GM19372 (cell line): Measurements from ENCODE around the gene TNPO2.
"Not testable (repeated sequence)": the region's sequence is repeated elsewhere in the genome, so short reads cannot be mapped to it uniquely, and the experiment has no call there.

Experiments
- ATAC-seq: cut with Tn5 transposase; IDR thresholded peaks from one replicate; pipeline ENCODE4 v1.9.1; 2021; ENCODE audit warnings: mild to moderate bottlenecking, low read depth, moderate library complexity; ENCODE audit not compliant: unreplicated experiment

TNPO2 gene

GRCh38 chr19:12708641-12709040 lies 15.1 kb downstream of the TNPO2 start:
- ATAC-seq: no peak

DNA sequence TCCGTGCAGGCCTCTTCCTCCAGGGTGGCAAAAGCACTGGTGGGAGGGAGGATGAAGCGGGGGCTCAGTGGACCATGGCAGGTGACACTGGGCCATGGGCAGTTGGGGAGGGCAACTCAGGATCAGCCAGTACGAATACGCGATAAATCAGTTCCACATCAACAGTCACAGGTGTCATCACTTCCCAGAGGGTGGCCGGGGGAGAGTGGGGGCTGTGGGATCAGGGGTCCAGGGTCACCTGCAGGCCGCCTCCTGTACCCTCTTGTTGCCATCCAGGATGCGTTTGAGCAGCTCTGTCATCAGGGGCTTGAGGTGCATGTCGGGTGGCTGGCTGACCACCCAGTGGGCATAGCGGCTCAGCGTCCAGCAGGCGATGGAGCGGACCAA lies 17.4 kb downstream of the TNPO2 start:
- ATAC-seq: no peak

- ATAC-seq: no peak
Observed at GRCh38 chr19:12705654-12706331, 17.9 kb downstream of the TNPO2 start.

- no peak for ATAC-seq
Observed at GRCh38 chr19:12705169-12705568, 18.6 kb downstream of the TNPO2 start.

GRCh38 chr19:12703046-12703445 lies 20.7 kb downstream of the TNPO2 start:
- no peak for ATAC-seq

DNA sequence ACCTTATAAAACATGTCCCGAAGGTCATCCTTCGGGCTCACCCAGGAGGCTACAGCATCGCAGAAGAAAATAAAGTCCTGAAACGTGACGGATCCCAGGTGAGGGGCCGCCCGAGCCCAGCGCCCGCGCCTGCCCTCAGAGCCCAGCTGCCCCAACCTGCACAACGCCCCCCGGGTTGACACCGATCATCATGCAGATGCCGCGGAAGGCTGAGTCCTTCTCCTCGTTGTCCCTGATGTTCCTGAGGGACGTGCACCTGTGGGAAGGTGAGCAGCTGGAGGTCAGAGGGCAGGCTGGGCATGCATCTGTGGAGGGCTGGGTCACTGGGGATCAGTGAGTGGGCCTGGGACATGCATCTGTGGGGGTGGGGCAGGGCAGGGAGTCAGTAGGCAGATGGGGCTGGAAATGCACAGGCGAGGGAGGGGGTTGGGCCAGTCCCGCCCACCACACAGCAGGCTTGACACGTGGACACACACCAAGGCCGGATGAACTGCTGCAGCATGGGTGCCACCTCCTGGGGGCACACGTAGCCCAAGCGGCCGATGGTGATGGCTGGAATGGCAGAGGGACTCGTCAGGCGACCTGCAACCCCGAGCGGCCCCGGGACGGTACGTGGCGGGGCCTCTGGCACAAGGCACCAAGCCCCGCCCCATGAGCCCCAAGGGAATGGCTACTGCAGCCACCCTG lies 22.0 kb downstream of the TNPO2 start:
- no peak for ATAC-seq

DNA sequence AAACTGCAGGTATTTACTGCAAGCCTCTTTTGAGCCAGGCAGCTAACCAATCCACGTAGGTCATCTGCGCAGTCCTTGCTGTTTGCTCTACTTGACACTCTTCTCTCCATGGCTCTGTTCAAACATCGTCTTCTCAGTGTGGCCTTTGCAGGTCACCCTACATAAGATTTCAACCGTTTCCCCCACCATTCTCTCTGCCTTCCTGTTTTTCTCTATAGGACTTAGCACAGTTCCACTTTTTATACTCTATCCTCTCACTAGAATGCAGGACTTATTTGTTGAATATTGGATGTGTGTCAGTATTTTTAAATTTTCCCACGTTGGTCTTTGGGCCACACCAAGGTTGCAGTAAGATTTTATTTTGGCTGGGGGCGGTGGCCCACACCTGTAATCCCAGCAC lies 25.6 kb downstream of the TNPO2 start:
- ATAC-seq: no peak

GRCh38 chr19:12697425-12697824 lies 26.3 kb downstream of the TNPO2 start:
- not testable (repeated sequence) for ATAC-seq

DNA sequence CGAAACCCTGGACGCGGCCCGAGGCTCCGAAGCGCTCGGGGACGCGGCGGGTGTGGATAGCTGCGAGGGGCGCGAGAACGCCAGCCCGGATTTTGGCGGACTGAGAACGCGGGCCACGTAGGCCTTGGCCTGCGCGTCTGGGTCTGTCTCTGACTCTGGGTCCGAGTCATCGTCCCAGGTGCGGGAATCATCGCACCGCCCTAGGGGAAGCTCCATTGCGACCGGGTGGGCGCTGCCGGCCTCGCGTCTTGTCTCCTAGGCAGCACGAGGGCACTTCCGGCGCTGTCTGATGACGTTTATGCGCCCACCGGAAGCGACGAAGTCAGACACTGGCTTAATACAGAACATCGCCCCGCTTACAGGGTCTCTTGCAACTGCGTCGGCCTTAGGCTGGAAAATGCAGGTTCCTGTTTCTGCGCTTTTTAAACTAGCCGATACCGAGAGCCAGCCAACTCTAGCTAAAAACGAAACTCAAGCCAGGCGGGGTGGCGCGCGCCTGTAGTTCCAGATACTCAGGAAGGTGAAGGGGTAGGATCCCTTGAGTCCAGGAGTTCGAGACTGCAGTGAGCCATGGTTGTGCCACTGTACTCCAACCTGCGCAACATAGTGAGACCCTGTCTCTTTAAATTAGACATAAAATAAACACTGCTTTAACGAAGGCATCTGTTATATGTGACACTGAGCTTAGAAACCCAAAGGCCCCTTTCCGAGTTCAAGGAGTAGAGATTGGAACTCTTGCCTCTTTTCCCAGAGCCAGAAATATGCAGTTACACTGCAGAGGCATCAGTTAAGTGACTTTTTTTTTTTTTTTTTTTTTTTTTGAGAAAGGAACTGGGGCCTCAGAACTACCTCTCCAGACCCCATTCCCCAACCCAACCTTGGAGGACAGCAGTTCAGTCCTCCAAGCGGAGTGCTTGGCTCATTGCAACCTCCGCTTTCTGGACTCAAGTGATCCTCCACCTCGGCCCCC lies 27.1 kb downstream of the TNPO2 start, which contains the start of gene FBXW9:
Gene FBXW9 (minus strand): TSS at position 266 of the 970 bp plus-strand sequence. CDS start 50 bp downstream, at position 216.
- ATAC-seq: peak; percentile 83

GRCh38 chr19:12695997-12696365 lies 27.8 kb downstream of the TNPO2 start:
- ATAC-seq: peak; percentile 18

DNA sequence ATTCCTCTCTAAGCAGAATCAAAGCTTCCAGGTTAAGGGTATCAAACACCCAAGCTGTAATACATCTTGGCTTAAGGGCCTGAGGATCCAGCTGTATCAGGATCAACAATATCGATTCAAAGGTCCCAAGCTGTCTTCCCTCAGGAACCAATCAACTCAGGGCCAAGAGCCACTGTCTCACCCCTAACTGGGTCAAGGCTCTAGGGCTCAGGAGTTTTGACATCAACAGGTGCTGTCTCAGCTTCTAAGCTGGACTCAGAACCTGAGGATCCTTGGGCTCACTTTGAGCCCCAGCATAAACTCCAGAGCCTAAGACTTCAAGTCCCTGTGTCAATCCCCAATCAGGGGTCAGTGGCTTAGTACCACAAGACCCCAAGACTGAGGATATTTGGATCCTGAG lies 28.2 kb downstream of the TNPO2 start:
- ATAC-seq: no peak

GRCh38 chr19:12695096-12695495 lies 28.6 kb downstream of the TNPO2 start:
- no peak for ATAC-seq

GRCh38 chr19:12694641-12695040 lies 29.1 kb downstream of the TNPO2 start:
- ATAC-seq: no peak

DNA sequence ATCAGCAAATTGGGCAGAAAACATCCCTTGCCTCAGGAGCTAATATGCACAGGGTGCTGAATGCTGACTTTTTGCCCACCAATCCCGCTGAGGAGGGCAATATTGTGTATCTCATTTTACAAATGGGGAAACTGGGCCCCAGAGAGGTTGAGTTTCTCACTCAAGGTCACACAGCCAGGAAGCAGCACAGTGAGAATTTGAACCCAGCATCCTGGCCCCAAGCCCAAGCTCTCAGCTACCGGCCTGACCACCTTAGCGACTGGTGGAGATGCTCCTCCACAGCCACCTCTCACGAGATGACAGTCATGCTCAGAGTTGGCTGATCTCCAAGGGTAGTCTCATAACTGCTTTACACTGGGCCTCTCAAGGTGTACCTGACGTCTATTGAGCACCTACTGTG lies 30.8 kb downstream of the TNPO2 start:
- no peak for ATAC-seq

GRCh38 chr19:12689581-12690216 lies 34.0 kb downstream of the TNPO2 start:
- no peak for ATAC-seq

GRCh38 chr19:12689012-12689411 lies 34.7 kb downstream of the TNPO2 start:
- ATAC-seq: no peak

DNA sequence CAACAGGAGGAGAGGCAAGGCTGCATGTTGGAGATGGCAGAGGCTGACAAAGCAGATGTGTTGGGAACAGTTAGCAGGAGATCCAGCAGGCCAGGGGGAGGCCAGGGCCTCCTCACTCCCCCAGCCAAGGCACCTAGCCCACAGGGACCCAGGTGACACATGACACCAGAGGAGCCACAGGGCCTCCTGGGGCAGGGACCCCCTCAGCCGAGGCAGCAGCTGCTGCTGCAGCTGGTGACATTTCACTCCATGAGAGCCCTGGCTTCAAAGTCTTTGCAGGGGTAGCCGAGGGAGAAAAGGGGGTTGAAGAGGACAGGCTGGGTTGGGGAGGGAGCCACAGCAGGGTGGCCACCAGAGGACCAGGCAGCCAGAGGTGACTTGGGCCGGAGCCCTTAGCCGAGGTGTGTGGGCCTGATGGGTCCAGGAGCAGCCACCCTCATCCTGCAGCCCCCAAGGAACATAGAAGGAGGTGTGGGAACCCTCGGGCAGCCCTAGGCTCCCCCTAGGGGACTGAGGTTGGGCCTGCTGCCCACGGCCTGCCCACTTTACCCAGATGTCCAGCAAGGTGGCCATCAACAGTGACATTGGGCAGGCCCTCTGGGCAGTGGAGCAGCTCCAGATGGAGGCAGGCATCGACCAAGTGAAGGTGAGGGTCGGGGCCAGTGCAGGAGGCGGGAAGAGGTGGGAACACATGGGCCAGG lies 36.1 kb downstream of the TNPO2 start, which contains the start of gene GNG14:
Gene GNG14 (plus strand): TSS at position 503 of the 701 bp plus-strand sequence. CDS start 51 bp downstream, at position 554.
- ATAC-seq: no peak

GRCh38 chr19:12685831-12686230 lies 37.9 kb downstream of the TNPO2 start:
- no peak for ATAC-seq

DNA sequence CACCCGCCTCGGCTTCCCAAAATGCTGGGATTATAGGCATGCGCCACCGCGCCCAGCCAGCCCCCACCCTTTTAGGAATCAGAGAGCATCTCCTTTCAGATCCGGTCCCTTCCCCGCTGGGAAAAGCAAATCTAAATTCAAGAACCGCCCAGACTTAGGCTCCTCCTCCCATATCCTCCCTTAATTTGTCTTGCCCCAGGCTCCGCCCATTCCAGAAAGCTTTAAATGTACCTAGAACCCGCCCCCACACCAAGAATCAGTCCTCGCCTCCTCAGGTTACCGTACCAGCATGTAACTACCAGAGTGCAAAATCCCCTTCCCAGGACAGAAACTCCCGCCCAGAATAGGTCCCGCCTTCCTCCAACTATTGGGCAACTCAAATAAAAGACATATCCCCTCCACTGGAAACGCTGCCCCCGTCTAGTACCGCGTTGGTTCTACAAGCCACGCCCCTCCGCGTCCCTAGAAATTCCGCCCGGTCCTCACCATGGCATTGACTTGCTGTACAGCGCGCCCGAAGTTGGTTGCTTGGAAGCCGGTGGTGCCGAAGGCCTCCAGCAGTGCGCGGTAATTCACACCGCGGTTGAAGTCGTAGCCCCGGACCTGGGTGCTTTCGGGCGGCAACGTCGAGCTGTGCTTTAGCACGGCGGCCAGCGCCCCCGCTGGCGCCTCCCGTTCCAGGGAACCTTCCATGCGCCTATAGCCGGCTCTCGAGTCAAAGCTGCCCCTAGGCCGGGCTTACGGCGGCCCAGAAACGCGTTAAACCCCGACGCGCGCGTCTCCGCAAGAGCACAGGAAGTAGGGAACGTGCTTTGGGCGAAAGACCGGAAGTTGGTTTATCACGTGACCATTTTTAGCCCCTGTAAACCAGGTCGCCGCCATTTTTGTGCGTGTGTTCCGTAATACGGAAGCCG lies 42.4 kb downstream of the TNPO2 start, which contains the start of gene DHPS:
Gene DHPS (minus strand): TSS at position 807 of the 914 bp plus-strand sequence. CDS start 114 bp downstream, at position 693.
- peak; percentile 75 for ATAC-seq
